NCI-H748 (cell line): Measurements from ENCODE around the gene SPG21.

Source experiments
- DNase-seq: peaks from one replicate; lab custom pipeline; 2025; ENCODE audit not compliant: unreplicated experiment; lab: John Stamatoyannopoulos, UW

SPG21 gene

DNA sequence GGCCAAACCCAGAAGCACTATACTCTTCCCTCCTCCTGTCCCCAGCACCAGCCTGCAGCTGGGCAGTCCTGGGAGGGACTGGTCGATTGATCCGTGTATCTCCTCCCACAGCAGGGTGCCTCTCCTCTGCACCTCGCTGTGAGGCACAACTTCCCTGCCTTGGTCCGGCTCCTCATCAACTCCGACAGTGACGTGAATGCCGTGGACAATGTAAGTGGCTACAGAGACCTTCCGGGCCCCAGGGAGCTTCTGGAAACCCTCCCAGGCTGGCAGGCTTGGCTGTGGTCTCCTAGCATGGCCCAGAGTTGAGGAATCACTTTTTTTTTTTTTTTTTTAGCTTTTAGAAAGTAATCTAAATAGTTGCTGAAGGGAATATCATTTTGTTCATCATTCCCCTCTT, 47.4 kb downstream of the SPG21 start:
- DNase-seq, result no peak

DNA sequence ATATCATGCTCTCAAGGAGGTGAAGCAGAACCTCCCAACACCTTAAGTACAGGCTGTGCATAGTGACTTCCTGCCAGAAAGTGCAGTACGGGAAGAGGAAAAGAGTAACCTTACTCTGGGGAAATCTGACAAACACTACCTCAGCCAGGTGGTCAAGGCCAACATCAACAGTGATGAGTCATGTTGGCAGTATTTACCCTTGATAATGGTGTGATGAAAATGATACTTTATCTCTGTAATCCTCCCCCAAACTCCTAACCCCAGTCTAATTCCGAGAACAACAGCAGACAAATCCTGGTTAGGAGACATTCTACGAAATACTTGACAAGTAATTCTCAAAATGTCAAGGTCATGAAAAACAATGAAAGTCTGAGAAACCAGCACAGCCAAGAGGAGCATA, 51.5 kb downstream of the SPG21 start:
- peak; percentile 16 for DNase-seq

DNA sequence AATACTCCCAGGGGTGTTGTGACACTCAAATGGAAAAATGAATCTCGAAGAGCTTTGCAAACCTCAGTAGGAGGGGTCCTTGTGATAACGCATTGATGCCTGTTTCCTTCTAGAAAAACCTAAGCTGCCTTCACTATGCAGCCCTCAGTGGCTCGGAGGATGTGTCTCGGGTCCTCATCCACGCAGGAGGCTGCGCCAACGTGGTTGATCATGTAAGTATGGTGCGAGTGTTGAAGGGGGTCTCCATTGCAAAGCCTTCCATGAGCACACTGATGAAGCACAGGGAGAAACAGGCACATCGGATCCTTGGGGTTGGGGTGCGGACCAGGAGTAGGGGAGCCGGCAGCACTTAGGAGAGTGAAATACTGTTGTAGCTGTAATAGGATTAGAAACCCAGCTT, 55.7 kb downstream of the SPG21 start:
- no peak for DNase-seq

DNA sequence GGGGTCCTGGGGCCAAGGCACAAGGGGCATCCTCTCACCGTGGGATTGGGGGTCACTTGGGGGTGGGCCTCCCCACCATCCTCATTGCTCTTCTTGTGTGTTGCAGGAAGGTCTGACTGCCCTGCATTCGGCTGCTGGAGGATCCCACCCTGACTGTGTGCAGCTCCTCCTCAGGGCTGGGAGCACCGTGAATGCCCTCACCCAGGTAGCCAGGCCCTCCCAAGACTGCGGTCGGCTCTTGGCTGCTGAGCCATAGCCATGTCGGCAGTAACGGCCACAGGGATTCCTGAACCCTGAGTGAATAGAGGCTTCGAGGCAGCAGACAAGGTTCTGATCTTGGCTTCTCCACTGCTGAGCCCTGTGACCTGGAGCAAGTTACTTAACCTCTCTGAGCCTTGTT, 58.3 kb downstream of the SPG21 start:
- DNase-seq, result no peak

DNA sequence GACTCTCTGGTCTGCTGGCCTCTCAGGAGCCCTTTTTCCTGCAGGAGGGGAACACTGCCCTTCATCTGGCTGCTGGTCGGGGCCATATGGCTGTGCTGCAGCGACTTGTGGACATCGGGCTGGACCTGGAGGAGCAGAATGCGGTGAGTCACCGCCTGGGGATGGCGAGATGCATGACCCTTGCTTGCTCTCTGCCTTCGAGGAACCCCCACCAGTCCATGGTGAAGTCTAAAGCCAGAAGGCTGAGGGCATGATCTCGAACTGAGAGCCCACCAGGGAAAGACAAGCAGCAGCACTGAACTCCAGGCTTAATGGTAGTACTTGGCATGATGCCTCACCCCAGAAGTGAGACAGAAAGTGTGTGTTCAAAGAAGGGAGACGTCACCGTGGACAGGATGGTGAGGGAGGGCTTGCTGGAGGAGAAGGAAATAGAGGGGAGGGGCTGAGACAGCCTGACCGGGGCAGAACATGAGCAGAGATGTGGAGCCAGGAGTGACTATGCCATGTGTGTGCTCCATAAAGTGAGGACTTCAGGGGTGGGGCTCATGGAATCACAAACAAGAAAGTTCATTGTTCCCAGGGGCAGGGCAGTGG, 58.8 kb downstream of the SPG21 start:
- no peak for DNase-seq

DNA sequence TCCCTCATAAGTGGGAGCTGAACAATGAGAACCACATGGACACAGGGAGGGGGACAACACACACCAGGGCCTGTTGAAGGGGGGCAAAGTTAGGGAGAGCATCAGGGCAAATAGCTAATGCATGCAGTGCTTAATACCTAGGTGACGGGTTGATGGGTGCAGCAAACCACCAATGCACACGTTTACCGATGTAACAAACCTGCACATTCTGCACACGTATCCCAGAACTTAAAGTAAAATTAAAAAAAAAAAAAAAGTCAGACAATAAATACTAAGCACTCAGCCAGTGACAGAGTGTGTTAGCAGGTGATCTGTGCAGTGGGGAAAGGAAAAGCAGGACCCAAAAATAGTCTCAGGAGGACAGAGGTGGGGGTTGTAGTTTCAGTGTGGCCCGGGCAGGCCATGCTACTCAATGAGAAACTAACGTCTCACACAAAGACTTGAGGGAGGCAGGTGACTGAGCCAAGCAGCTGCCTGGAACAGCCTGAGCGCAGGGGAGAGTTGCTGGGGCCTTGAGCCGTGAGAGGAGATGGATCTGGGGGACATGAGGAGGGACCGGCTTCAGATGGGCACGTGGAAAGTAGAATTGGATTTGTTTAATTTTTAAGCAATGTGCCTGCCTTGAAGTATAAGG, 59.6 kb downstream of the SPG21 start:
- no peak for DNase-seq

DNA sequence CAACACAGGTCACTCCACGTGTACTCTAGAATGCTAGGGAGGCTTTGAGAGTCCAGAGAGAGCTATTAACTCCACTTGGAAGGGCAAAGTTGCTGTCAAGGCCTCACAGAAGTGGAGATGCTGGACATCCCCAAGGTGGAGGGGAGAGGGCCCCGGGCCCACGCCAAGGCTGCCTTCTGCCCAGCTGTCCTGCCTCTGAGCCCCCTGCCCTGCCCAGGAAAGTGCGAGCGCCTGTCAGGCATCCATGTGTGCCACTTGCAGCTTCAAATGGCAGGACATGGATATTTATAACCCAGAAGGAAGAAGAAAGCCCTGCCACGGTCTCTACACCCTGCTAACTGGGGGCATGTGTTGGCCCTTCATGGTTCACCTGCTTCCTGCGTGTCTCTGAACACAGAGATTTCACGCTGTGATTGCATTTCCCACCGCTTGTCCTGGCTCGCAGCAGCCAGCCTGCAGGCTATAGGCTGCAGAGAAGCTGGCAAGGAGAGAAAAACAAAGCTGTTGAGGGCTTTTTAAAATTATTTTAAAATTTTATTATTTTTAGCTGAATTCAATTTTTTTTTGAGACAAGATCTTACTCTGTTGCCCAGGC, 61.0 kb downstream of the SPG21 start:
- no peak for DNase-seq

DNA sequence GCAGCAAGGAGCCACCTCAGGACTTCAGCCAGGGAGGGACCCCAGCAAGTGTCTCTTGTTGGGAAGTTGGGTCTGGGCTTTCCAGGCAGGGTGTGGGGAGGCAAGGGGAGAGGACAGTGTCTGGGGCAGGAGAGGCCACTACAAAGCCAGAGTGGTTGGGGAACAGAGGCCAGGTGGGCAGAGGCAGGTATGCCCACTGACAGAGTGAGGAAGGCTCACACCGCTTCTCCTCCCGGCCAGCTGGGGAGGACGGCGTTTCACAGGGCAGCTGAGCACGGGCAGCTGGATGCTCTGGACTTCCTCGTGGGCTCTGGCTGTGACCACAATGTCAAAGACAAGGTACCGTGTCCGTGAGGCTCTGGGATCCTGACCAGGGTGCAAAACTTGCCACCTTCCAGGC, 63.1 kb downstream of the SPG21 start:
- no peak for DNase-seq

DNA sequence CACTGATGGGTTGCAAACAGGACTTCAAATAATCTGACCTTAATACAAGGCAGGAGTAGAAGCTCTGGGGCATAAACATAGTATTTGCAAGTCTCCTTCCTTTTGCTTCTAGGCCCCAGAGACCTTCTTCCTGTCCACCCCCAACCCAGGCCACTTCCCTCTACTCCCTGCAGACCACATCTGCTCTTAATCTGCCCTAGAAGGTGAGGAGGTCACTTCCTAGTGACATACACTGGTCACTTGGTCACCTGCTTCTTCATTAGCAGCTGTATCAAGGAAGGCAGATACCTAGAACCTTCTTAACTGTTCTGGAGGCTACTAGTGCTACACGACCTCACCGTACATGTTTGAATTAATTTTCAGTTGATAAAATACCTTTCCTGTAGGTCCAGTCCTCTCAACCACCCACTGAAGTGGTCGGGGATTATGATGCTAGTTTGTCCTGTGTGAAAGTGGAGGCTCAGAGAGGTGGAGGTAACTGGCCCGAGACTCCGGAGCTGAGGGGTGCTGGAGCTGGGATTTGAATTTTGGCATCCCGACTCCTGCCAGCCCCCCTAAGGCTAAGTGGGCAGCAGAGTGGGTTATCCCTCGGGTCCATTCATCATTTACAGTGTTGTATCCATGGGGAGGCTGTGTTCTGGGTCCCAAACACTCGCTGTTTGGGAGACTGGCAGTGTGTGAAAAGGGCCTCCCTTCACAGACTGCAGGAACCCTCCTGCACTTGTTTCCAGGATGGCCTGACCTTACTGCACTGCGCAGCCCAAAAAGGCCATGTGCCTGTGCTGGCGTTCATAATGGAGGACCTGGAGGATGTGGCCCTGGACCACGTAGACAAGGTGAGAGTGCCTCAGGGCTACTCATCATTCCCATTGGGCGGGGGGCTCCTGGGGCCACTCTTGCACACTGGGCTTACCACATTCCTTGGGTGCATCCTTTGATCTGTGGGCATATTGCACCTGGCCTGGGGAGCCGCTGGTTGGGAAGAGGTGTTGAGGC, 64.1 kb downstream of the SPG21 start:
- no peak for DNase-seq

DNA sequence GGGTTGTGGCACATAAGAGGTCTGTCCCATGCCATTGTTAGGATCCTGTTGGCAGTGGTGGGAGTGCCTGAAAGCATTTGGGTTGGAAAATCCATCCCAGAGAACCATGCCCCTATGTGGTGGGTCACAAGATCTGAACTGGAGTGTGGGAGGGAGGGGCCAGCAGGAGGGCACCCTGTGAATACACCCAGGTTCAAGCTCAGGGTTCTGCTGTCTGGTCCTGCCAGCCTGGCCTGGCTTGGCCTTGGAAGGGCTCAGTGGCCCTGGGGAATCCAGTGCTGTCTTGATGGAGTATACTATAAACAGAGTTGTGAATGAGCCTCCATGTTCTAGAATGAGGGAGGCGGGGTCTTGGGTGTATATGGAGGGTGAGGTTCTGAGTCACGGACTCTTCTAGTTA, 66.2 kb downstream of the SPG21 start:
- no peak for DNase-seq

DNA sequence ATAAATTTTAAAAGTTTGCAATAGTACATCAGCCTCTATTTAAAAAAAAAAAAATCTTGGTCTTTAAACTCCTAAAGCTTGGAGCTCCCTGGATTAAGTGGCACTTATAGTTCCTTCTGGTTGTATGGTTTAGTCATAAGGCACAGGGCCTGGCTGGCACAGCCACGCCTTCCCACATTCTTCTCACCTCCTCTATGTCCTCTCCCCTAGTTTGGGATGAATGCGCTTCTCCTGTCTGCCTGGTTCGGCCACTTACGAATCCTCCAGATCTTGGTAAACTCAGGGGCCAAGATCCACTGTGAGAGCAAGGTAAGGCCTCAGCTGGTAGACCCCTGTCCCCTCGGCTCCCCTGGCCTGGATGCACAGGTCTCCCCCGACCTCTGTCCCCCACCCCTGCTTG, 68.0 kb downstream of the SPG21 start:
- no peak for DNase-seq

DNA sequence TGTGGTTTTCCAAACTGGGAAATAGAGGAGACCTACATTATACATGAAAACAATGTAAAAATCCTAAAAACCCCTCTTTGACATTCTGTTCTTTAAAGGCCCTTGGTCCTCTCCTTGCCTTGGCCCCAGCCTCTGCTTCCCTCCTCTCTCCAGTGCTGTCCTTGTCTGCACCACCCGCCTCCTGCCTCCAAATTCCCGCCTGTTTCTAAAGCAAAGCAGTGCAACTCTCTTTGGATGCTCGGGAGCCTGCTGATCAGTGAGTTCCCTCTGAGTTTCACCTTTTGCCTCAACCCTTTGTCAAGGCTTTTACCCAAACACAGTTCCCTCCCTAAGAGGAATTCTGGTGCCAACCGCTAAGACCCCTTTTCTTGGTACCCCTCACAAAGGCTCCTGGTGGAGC, 70.0 kb downstream of the SPG21 start:
- no peak for DNase-seq

DNA sequence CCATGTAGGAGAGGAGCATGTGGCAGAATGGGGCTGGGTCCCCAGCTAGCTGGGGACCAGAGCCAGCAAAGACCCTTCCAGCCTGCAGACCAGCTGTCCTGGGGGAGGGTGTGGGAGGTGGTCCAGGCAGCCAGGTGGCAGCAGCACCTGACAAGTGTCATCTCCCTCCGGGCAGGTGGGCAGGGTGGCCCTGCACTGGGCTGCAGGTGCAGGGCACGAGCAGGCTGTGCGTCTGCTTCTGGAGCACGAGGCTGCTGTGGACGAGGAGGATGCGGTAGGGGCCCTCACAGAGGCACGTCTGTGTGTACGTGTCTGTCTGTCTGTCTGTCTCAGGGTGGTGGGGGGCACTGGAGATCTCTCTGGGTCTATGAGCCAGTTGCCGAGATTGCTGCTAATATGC, 72.5 kb downstream of the SPG21 start:
- DNase-seq, result no peak

DNA sequence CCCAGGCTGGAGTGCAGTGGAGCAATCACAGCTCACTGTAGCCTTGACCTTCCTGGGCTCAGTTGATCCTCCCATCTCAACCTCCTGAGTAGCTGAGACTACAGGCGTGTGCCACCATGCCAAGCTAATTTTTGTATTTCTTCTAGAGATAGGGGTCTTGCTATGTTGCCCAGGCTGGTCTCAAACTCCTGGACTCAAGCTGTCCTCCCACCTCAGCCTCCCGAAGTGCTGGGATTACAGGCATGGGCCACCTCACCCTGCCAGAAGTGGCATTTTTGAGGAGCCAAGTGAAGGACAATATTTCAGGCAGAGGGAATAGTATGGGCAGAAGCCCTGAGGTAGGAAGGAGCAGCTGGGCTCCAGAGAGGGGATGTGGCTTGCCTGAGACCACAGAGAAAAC, 73.3 kb downstream of the SPG21 start:
- DNase-seq, result no peak

DNA sequence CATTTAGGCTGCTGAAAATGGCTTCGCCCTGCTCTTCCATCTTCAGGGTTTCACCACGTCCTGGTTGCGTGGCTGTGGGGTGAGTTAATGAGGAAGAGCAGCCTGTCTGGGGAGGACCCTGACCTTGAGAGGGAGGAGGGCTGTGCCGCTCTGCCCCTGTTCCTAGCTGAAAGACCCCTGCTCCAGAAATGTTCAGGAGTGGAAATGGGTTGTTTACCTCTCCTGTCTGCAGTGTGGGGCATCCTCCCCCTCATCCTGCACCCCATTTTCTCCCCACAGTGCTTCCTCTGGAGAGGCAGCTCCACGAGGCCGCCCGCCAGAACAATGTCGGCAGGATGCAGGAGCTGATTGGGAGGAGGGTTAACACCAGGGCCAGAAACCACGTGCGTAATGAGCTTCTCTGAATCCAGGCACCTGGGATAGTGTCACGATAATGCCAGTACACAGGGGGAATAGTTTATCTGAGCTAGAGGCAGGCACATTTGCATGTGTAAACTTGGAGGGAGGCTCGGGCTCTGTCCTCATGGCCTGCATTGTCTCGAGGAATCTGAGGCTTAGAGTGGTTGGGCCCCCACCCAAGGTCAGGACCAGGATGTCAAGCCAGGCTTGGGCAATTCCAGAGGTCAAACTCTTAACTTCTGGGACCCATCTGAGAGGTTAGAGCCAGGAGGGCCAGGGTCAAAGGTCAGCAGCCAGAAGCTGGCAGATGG, 74.0 kb downstream of the SPG21 start:
- no peak for DNase-seq
